ENCODE measurements around the gene ANXA8L1.
A peak's percentile ranks its signal among the peaks of the same experiment; 100 is the strongest.
"Not testable (repeated sequence)": the region's sequence is repeated elsewhere in the genome, so short reads cannot be mapped to it uniquely, and the experiment has no call there.

Gene ANXA8L1

DNA sequence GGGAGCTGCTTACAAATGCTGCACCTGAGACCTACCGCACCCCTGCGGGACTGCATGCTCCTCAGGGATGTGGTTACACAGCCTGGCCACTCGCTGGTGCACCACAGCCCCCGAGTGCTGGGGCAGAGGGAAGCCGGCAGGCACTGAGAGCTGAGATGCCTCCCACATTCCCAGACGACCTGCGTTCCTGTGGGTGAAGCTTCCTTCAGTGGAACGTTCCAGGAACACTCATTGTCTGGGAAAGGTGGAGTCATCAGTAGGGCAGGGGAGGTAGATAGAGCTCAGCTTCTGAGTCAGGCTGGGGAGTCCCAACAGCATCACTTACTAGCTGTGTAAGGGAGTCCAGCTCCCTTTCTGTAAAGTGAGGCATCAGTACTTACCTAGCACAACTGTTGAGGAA is 2.5 kb downstream of the ANXA8L1 start:
- not testable (repeated sequence) for H3K27ac ChIP-seq

GRCh38 chr10:46379233-46379848 is 3.8 kb downstream of the ANXA8L1 start:
- not testable (repeated sequence) for H3K27ac ChIP-seq

DNA sequence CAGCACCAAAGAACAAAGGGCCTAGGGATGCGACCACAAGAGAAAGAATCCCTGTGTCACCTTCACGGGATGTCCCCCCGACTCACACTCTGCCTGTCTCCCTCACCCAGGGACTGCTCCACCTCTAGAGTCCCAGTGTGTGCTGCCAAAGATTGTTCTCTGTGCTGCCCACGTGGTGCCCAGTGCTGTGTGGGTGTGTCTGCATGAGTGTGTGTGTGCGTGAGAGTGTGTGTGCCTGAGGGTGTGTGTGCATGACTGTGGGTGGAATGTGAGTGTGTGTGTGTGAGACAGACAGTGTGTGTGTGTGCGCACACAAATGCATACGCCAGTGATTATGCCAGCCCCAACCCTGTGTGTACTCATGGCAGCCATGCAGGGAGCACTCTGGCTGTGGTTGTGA is 10.3 kb downstream of the ANXA8L1 start:
- H3K27ac ChIP-seq, result not testable (repeated sequence)

- not testable (repeated sequence) for H3K27ac ChIP-seq
These were observed 11.1 kb downstream of the ANXA8L1 start for GRCh38 chr10:46386694-46387093.

DNA sequence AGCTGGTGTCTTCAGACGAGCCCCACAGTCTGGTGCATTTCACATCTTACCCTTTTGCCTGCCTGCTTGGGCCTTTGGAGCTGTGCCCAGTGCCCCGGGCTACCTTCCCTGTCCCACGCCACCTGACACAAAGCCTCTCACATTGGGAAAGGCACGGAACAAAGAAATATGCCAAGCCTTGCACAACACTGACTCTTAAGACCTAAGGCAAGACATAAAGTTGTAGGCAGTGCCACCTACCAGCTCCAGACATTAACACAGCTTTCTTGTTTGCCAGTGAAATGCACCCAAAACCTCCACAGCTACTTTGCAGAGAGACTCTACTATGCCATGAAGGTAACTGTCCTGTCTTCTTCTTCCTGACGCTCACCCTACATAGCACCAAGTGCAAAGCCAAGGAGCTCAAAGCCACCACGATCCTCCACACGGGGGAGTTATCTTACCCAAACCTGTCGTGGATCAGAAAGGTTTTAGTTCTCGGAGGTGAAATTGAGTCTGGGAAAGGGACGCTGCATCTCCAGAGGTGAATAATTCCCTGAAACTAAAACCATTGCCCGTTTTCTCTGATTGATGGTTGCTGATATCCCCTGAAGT is 11.8 kb downstream of the ANXA8L1 start:
- not testable (repeated sequence) for H3K27ac ChIP-seq

GRCh38 chr10:46391422-46391821 is 15.8 kb downstream of the ANXA8L1 start:
- H3K27ac ChIP-seq, result not testable (repeated sequence)

DNA sequence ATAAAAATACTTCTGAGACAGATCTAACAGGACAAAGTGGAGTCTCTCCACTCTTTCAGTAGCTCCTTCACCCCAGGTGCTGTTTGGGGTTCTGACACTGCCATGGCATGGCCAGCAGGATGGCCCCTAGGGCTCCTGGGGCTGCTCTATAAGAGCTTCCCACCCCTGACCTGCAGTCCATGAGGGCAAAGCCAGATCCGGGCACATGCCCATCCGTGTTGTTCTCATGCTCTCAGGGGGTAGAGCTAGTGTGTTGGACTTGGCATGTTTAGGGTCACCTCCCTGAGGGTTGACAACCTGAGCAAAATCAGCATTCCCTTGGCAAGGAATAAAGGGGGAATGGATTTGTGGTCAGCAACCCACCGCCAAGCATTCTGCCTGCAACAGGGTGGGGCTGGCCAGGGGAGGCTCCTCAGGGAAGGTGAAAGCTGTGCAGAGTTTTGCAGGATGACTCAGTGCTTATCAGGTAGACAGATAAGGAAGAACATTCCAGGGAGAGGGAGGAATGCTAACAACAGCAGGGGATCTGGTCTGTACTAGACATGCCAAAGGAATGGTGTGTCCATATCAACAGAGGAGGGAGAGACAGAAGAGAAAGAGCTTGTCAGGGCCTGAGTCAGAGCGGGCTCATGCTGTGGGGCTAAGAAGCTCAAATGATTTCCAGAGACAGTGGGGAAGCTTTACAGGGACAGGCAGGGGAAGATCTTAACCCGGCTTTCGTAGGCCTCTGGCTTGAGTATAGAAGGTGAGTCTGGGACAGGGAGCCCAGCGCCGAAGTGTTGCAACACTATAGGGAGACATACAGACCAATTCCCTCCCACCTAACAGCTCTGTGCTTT is 21.1 kb downstream of the ANXA8L1 start:
- not testable (repeated sequence) for H3K27ac ChIP-seq

GRCh38 chr10:46397767-46398166 is 22.2 kb downstream of the ANXA8L1 start:
- not testable (repeated sequence) for H3K27ac ChIP-seq

DNA sequence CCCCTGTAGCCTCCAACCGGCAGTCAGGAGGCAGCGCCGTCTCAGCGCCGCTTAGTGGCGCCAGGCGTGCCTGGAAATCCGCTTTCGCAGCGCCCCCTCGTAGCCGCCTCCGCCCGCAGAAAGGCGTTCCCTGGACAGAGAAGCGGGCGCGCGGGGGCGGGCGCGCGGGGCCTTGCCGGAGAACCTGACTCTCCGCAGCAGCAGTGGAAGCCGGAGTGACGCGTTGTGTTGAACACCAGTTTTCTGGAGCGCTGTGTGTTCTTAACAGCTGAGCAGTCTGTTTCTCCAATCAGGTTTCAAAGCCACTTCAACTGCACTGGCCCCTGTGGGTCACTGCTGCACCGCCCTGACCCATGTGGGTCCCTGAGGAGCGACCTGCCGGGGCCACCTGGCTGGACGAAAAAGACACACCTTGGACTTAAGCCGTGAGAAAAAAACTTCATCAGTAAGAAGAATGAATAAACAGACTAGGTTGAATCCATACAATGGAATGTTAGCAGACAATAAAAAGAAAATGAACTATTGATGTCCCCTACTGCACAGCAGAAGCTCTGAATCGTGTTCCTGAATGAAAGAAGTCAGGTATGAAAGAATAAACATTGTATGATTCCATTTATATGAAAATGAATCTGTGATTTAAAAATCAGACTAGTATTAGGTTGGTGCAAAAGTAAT is 22.8 kb downstream of the ANXA8L1 start:
- H3K27ac ChIP-seq, result peak overlapping the region; percentile 64

DNA sequence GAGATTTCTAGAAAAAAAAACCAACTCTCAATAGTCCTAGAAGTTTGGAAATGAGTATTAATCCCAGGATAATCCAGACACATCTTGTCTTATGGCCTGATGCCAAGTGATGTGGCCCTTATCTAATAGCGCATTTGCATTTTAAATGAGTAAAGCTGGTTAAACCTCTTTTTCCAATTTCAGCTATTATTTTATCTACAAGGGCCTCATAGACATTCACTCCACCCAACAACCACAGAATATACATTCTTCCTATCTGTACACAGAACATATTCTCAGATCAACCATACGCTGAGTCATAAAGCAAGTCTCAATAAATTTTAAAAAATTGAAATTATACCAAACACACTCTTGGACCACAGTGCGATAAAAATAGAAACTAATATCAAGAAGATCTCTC is 34.0 kb downstream of the ANXA8L1 start:
- not testable (repeated sequence) for H3K27ac ChIP-seq

More for the DNA sequence above, 22.8 kb downstream of the ANXA8L1 start:
- TF ChIP-seq, protein P1, sequence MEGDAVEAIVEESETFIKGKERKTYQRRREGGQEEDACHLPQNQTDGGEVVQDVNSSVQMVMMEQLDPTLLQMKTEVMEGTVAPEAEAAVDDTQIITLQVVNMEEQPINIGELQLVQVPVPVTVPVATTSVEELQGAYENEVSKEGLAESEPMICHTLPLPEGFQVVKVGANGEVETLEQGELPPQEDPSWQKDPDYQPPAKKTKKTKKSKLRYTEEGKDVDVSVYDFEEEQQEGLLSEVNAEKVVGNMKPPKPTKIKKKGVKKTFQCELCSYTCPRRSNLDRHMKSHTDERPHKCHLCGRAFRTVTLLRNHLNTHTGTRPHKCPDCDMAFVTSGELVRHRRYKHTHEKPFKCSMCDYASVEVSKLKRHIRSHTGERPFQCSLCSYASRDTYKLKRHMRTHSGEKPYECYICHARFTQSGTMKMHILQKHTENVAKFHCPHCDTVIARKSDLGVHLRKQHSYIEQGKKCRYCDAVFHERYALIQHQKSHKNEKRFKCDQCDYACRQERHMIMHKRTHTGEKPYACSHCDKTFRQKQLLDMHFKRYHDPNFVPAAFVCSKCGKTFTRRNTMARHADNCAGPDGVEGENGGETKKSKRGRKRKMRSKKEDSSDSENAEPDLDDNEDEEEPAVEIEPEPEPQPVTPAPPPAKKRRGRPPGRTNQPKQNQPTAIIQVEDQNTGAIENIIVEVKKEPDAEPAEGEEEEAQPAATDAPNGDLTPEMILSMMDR (conservative IDR thresholded peaks at IDR 0.05), result peak; percentile 36

GRCh38 chr10:46411123-46411522 is 35.5 kb downstream of the ANXA8L1 start:
- not testable (repeated sequence) for H3K27ac ChIP-seq

- not testable (repeated sequence) for H3K27ac ChIP-seq
These were observed 37.1 kb downstream of the ANXA8L1 start for GRCh38 chr10:46412665-46413064.

DNA sequence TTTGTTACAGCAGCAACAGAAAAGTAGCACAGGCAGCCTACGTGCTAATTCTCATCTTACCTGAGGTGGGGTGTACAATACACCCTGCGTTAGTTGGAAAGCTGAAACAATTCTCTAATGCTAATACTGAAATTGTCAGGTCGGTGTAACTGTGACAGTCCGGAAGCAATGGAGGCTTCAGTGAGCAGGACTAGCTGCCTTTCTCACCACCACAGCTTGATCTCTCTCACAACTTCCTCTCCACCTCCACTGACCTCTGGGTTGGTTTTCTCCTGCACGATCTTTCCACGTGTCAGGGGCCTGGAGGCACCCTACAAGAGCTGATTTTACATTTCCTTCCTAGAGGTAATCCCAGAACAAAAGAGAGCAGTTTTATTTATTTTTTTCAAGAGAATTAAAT is 39.7 kb downstream of the ANXA8L1 start:
- H3K27ac ChIP-seq, result peak overlapping the region; percentile 56; the same call in 1 of the 2 replicates

DNA sequence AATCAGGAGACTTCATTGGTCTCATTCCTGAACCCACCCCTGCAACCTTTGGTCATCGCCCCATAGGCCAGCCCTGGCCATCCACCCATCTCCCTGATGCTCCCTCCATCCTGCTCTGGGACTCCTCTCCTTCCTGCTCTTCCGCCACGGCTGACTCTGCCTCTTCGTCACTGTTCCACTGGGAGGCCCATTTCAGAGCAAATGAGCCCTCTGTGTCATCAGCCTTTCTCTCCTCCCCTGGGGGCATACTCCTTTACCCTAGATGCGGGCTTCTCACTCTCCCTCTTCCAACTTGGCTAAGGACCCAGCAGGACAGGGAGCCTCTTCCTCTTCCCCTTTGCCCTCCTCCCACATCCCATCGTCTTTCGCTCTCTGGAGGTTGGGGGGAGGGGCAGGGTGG is 42.7 kb downstream of the ANXA8L1 start:
- H3K27ac ChIP-seq, result peak overlapping the region; percentile 69

- H3K27ac ChIP-seq, result not testable (repeated sequence)
These were observed 44.2 kb downstream of the ANXA8L1 start for GRCh38 chr10:46419570-46420379.

DNA sequence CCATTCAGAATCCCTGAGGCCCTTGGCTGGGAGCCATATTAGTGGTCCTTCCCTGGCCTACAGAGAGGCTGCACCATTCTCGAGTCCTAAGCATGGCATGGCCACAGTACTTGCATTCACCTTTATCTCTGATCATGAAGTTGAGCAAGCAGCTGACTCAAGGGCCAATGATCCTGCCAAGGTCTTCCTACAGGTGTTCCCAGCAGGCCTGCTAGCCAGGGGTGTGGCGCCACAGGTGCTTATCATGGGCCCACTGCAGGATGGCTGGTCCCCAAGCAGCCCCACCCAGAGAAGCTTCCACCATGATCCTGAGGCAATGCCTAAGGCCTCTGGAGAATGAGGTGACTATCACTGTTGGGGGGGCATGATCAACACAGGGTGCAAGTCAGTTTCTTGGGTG is 48.0 kb downstream of the ANXA8L1 start:
- not testable (repeated sequence) for H3K27ac ChIP-seq

DNA sequence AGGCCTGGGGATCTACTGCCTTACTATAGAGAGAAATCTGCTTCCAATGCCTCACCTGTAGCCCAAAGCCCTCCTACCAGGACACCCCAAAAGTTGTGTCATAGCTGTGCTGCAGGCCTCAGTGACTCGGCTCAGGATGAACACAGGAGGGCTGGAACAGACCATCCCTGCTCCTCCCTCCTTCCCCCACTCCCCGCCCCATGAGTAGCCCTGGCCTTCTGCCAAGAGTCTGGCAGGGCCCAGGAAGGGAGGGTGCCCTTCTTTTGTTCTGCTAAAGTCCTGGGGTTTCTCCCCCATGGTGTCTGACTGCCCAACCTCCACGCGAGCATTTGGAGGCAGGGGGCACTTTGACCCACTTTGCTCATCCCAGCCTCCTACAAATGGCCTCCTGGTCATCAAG is 65.4 kb downstream of the ANXA8L1 start:
- H3K27ac ChIP-seq, result not testable (repeated sequence)
